Cerebellar cortex (tissue), 1 donor: Measurements from ENCODE around the gene MARCHF3.
A peak's percentile ranks its signal among the peaks of the same experiment; 100 is the strongest.
"Not testable (repeated sequence)": the region's sequence is repeated elsewhere in the genome, so short reads cannot be mapped to it uniquely, and the experiment has no call there.

Experiments
- DNase-seq: peaks from one replicate; pipeline ENCODE4 v3.0.0-alpha.2; 2015; ENCODE audit warnings: low spot score

MARCHF3 gene

GRCh38 chr5:126917918-126918614 is 112.3 kb downstream of the MARCHF3 start:
- peak; percentile 13 for DNase-seq

- DNase-seq = no peak
These were observed 114.9 kb downstream of the MARCHF3 start for GRCh38 chr5:126915496-126915895.

DNA sequence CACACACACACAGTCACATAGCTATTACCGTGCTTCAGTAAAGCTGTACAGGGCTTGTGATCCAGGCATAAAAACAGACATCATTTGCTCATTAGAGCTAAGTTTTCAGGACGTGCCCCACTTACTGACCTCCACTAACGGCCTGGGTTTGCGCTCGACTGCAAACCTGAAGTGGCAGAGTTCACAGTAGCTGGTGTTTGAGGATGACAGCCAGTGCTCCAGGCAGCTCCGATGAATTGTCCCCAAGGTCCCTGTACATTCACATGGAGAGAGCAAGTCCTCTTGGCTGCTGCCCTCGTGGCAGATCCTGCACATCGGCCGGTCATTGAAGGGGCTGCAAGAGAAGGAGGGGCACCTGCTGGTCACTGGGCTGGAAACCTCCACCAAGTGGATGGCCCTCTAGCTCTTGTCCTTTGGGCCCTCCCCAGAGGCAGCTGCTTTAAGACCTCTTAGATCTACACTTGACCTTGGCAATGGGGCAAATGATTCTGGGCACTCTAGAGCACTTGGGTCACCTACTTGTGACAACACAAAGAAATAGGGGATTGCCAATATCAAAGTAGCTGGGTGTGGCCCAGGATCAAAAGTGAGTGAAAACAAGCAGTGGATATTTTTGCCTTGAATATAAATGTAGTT is 115.4 kb downstream of the MARCHF3 start:
- no peak for DNase-seq

GRCh38 chr5:126912616-126913200 is 117.7 kb downstream of the MARCHF3 start:
- no peak for DNase-seq

DNA sequence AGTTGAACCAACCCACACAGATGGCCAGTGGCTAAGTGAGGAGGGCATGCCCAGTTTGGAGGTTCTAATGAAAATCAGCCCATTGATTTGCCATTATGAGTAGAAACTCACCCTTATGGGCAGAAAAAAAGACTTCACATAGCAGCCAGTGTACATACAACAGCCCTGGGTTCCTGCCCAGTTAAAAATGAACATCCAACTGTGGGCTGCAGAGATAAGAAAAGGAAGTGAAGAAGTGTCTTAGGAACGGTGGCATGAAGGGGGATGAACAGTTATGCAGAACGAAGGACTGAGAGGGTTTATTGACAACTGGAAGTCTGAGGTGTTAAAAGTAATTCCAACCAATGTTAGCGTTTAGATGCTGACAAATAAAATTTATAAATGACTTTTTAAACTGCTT is 118.4 kb downstream of the MARCHF3 start:
- no peak for DNase-seq

DNA sequence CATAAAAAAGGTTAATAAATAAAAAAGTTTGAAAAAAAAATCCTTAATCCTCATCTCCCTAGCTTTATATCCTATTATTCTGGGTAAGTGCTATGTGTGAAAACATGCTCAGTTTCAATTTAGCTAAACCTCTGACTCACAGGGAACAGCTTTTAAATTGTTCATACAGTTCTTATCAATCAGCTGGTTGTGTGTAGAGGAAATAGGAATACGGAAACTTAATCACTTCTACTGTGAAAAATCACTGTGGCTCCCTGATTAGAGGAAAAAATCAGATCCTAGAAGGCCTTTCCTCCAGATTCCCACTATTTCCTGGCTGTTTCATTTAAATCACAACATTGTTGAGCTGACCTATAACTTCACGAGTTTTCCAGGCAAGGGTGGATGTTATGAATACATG is 120.5 kb downstream of the MARCHF3 start:
- no peak for DNase-seq

- DNase-seq = not testable (repeated sequence)
These were observed 126.0 kb downstream of the MARCHF3 start for GRCh38 chr5:126904407-126904806.

DNA sequence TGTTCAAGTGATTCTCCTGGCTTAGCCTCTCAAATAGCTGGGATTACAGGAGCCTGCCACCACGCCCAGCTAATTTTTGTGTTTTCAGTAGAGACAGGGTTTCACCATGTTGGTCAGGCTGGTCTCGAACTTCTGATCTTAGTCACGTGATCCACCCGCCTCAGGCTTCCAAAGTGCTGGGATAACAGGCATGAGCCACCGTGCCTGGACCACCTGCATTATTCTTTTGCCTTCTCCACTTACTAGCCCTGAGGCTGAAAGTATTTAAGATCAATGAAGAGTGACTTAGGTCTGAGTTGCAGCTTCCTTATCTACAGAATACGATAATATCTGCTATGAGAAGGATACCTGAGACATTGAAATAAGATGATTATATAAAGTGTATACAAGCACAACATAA is 129.6 kb downstream of the MARCHF3 start:
- no peak for DNase-seq

- no peak for DNase-seq
These were observed 130.9 kb downstream of the MARCHF3 start for GRCh38 chr5:126899476-126899875.

- DNase-seq = no peak
These were observed 132.3 kb downstream of the MARCHF3 start for GRCh38 chr5:126897851-126898630.

- DNase-seq = no peak
These were observed 134.1 kb downstream of the MARCHF3 start for GRCh38 chr5:126896170-126896702.

GRCh38 chr5:126895712-126896111 is 134.6 kb downstream of the MARCHF3 start:
- not testable (repeated sequence) for DNase-seq

- DNase-seq = not testable (repeated sequence)
These were observed 139.9 kb downstream of the MARCHF3 start for GRCh38 chr5:126890414-126890813.

GRCh38 chr5:126888175-126888574 is 142.2 kb downstream of the MARCHF3 start:
- no peak for DNase-seq

DNA sequence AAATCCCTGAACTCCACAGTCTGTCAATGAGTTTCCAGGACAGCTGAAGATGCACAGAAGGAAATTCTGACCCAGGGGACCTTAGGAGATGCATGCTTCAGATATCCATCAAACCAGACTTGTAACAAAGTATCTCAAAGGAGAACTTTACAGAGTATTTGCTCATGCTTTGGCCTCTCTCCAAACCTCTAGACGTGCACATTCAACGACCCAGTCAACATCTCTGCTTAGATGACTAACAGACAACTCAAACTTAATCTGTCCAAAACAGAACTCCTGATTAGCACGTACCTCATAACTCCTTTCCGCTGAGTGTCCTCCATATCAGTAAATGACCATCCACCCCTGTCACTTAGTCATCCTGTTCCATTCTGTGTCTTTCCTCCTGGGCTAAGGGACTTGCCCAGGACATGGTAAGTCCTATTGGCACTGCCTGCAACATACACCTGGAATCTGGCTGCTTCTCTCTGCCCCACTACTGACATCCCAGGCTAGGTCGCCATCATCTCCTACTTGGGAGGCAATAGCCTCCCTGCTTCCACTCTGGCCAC is 146.0 kb downstream of the MARCHF3 start:
- no peak for DNase-seq

DNA sequence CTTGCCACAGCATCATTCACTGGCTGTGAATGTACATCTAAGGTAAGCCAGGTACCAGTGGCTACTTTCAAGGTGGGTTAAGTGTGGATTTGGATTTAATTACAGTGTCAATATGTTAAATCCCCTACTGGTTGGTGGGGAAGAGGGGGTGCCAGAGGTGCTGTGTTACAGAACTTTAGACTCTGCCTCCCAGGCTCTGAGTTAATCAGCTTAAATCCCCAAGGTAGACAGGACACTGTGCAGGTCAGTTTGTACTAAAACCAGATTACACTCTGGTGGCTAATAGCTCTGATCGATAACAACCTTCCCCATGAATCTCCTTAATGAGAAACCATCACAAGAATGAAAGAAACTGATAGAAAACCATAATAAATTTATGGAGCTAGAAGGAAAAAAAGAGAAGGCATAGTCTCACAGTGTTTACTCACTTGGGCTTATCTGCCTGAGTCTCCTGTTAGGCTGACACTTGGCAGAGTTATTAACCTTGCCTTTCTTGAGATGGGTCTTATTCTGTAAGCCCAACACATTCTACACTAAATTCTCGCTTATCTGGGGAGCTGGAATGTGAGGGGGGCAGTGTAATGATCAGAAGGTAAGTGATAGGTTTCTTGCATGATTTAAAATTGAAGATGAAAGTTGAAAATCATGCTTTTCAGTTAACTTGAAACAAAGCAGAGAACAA is 146.7 kb downstream of the MARCHF3 start:
- no peak for DNase-seq

DNA sequence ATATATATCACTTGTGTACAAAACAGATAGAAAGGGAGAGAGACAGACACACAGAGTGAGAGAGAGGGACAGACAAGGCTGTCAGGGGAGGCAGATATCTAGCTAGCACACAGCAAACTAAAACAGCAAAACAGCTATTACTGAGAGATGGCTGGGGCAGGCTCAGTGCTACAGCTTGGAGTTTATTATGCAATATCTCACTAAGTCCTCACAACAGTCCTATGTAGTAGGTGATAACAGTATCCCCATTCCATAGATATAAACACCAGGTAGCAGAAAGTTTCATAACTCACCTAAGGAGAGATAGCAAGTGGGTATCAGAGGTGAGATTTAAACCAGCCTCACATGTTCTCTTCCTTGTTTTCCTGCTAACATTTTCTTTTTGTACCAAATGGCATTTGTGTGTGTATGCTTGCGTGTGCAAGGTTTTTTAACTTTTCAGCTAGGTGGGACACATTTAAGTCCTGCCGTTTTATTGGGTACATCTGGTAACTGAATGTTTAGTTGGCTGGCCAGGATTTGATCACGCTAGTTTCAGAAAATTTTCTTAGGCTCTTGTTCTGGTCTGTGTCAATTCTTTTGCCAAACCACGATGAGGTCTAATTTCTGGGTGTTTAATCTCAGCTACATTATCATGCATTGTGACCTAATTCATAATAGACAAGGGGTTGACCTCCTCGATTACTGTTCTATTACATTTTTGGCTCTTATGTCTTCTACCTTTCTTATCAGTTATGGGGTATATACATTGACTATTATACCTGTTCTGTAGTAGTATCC is 148.3 kb downstream of the MARCHF3 start:
- no peak for DNase-seq

GRCh38 chr5:126878634-126879033 is 151.7 kb downstream of the MARCHF3 start:
- no peak for DNase-seq

GRCh38 chr5:126878085-126878484 is 152.3 kb downstream of the MARCHF3 start:
- no peak for DNase-seq

GRCh38 chr5:126877602-126878001 is 152.8 kb downstream of the MARCHF3 start:
- DNase-seq = no peak
